Uterus (tissue), 2 donors: Measurements from ENCODE around the gene FAF1.

Experiments
- POLR2A ChIP-seq, 2 donors: fragments of 450-650 bp; IDR thresholded peaks; one replicate each; pipeline ENCODE4 v1.6.1; 2016; ENCODE audit warnings: antibody characterized with exemption in 2 of 2, mild to moderate bottlenecking in 1 of 2, moderate library complexity in 1 of 2
- TF ChIP-seq, protein P1 (sequence below), 4 experiments: fragments of 200-600 bp in 2 of 4; fragments of 450-650 bp in 2 of 4; sonication (generic) in 2 of 4; IDR thresholded peaks; one replicate each; pipeline ENCODE4 v1.5.1; 2016 to 2019; ENCODE audit warnings: antibody characterized with exemption in 4 of 4, mild to moderate bottlenecking in 2 of 4, moderate library complexity in 1 of 4

DNA sequence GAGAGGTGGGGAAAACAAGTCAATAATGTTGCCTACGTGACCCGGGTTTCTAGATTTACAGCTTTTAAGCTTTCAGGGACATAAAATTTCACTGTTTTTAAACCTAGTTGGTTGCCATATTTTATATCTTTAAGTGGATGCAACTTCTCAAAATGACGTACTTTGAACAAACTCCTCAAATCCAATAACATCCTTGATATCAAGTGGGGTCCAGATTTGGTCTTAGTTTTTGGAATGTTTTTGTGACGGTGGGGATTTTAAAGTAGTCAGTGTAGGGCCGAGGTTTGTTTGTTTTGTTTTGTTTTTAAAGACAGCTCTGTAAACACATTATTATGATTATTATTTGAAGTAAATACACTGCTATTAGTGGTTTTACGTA, 10.4 kb upstream of the FAF1 start:
- TF ChIP-seq POLR2A (IDR thresholded peaks at IDR 0.05): no peak
- TF ChIP-seq, protein P1, sequence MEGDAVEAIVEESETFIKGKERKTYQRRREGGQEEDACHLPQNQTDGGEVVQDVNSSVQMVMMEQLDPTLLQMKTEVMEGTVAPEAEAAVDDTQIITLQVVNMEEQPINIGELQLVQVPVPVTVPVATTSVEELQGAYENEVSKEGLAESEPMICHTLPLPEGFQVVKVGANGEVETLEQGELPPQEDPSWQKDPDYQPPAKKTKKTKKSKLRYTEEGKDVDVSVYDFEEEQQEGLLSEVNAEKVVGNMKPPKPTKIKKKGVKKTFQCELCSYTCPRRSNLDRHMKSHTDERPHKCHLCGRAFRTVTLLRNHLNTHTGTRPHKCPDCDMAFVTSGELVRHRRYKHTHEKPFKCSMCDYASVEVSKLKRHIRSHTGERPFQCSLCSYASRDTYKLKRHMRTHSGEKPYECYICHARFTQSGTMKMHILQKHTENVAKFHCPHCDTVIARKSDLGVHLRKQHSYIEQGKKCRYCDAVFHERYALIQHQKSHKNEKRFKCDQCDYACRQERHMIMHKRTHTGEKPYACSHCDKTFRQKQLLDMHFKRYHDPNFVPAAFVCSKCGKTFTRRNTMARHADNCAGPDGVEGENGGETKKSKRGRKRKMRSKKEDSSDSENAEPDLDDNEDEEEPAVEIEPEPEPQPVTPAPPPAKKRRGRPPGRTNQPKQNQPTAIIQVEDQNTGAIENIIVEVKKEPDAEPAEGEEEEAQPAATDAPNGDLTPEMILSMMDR (IDR thresholded peaks at IDR 0.05): no peak
